Coronary artery (tissue), 2 donors: ENCODE measurements around the gene GRWD1.
A peak's percentile ranks its signal among the peaks of the same experiment; 100 is the strongest.

Experiments used
- DNase-seq: peaks from one replicate; pipeline ENCODE4 v3.0.0-alpha.2; 2017; ENCODE audit warnings: low spot score
- H3K27ac ChIP-seq, 2 donors: fragments of 200-600 bp; sonication (generic); one replicate each; pipeline ENCODE4 v1.5.1; 2016 to 2019
- H3K4me3 ChIP-seq: fragments of 200-600 bp; sonication (generic); 2 replicates; pipeline ENCODE4 v1.5.1; 2016; ENCODE audit warnings: mild to moderate bottlenecking, moderate library complexity
- CTCF ChIP-seq: fragments of 200-600 bp; sonication (generic); IDR thresholded peaks from one replicate; pipeline ENCODE4 v1.5.1; 2019; ENCODE audit warnings: antibody characterized with exemption

Gene GRWD1

GRCh38 chr19:48466561-48467325, 21.0 kb downstream of the GRWD1 start:
- no peak for TF ChIP-seq CTCF

GRCh38 chr19:48468772-48469288, 23.0 kb downstream of the GRWD1 start:
- Histone ChIP-seq H3K4me3 (peak overlapping the region; percentile 80), H3K27ac (peak overlapping the region; percentile 86 to 94)
- TF ChIP-seq CTCF: no peak
- DNase-seq: peak; percentile 100

More at GRCh38 chr19:48466561-48467325, 21.0 kb downstream of the GRWD1 start:
- no peak for DNase-seq
- H3K27ac ChIP-seq: no peak overlapping the region
- H3K4me3 ChIP-seq: no peak overlapping the region

GRCh38 chr19:48469289-48469881, 23.6 kb downstream of the GRWD1 start, which contains the start of gene CYTH2:
Gene CYTH2 (plus strand): TSS chr19:48469369. CDS start chr19:48469508, 139 bp downstream.
- no peak for TF ChIP-seq CTCF
- DNase-seq: peak; percentile 91
- Histone ChIP-seq H3K27ac (peak within 1 kb of the TSS; percentile 86 to 94), H3K4me3 (peak within 1 kb of the TSS; percentile 80)

GRCh38 chr19:48469934-48470680, 24.3 kb downstream of the GRWD1 start:
- no peak for TF ChIP-seq CTCF
- DNase-seq: no peak
- Histone ChIP-seq H3K4me3 (peak overlapping the region; percentile 80), H3K27ac (peak overlapping the region; percentile 86 to 94)

GRCh38 chr19:48470856-48471255, 25.1 kb downstream of the GRWD1 start:
- H3K4me3 ChIP-seq: peak overlapping the region; percentile 80
- no peak for DNase-seq
- no peak overlapping the region for H3K27ac ChIP-seq
- no peak for TF ChIP-seq CTCF

- DNase-seq: no peak
- Histone ChIP-seq H3K27ac (no peak overlapping the region), H3K4me3 (no peak overlapping the region)
- TF ChIP-seq CTCF: no peak
These were observed 26.1 kb downstream of the GRWD1 start for GRCh38 chr19:48471836-48472235.
